ENCODE measurements around the gene ZBTB39.
"Not testable (repeated sequence)": the region's sequence is repeated elsewhere in the genome, so short reads cannot be mapped to it uniquely, and the experiment has no call there.

Gene ZBTB39

GRCh38 chr12:56978397-56979138 lies 27.8 kb downstream of the ZBTB39 start:
- Histone ChIP-seq H3K9me3 (ENCODE audit: low read length) (no peaks in the 10 kb centered on the region), H3K4me1 (ENCODE audit: insufficient read depth, low read length) (no peaks in the 10 kb centered on the region), H3K36me3 (ENCODE audit: insufficient read depth, low read length) (no peaks in the 10 kb centered on the region), H2AFZ (ENCODE audit: low read depth, low read length) (no peak overlapping the region), H3K27me3 (ENCODE audit: insufficient read depth, low read length) (no peaks in the 10 kb centered on the region), H3K4me3 (ENCODE audit: low read length) (no peak overlapping the region)

DNA sequence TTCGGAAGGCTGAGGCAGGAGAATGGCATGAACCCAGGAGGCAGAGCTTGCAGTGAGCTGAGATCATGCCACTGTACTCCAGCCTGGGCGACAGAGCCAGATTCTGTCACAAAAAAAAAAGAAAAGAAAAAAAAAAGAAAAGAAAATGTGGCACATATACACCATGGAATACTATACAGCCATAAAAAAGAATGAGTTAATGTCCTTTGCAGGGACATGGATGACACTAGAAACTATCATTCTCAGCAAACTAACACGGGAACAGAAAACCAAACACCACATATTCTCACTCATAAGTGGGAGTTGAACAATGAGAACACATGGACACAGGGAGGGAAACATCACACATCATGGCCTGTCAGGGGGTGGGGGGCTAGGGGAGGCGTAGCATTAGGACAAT lies 29.0 kb downstream of the ZBTB39 start:
- not testable (repeated sequence) for H3K4me1 ChIP-seq (ENCODE audit: insufficient read depth, low read length); H3K36me3 ChIP-seq (ENCODE audit: insufficient read depth, low read length); H3K27me3 ChIP-seq (ENCODE audit: insufficient read depth, low read length); H3K4me3 ChIP-seq (ENCODE audit: low read length); H2AFZ ChIP-seq (ENCODE audit: low read depth, low read length); H3K9me3 ChIP-seq (ENCODE audit: low read length)

GRCh38 chr12:56974224-56974623 lies 32.1 kb downstream of the ZBTB39 start:
- not testable (repeated sequence) for H3K9me3 ChIP-seq (ENCODE audit: low read length); H3K4me1 ChIP-seq (ENCODE audit: insufficient read depth, low read length); H3K27me3 ChIP-seq (ENCODE audit: insufficient read depth, low read length); H2AFZ ChIP-seq (ENCODE audit: low read depth, low read length); H3K36me3 ChIP-seq (ENCODE audit: insufficient read depth, low read length); H3K4me3 ChIP-seq (ENCODE audit: low read length)

DNA sequence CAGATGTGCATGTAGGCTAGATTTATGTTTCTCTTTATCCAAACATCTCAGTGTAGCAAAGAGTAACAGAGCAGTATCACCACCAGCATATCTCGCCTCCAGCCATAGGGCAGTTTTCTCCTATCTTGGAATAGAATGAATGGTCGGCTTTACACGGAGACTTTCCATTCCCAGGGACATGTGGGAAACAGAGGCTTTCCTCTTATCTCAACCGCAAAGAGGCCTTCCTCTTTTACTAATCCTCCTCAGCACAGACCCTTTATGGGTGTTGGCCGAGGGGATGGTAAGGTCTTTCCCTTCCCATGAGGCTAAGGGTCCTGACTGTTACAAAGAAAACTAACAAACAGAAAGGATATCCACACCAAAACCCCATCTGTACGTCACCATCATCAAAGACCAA lies 37.4 kb downstream of the ZBTB39 start:
- H3K9me3 ChIP-seq (ENCODE audit: low read length): not testable (repeated sequence)

GRCh38 chr12:56965997-56966642 lies 40.2 kb downstream of the ZBTB39 start:
- H3K27me3 ChIP-seq (ENCODE audit: insufficient read depth, low read length); H3K4me3 ChIP-seq (ENCODE audit: low read length); H2AFZ ChIP-seq (ENCODE audit: low read depth, low read length); H3K9me3 ChIP-seq (ENCODE audit: low read length); H3K4me1 ChIP-seq (ENCODE audit: insufficient read depth, low read length); H3K36me3 ChIP-seq (ENCODE audit: insufficient read depth, low read length): not testable (repeated sequence)

More for the DNA sequence above, 37.4 kb downstream of the ZBTB39 start:
- not testable (repeated sequence) for H3K27me3 ChIP-seq (ENCODE audit: insufficient read depth, low read length); H3K36me3 ChIP-seq (ENCODE audit: insufficient read depth, low read length); H2AFZ ChIP-seq (ENCODE audit: low read depth, low read length); H3K4me1 ChIP-seq (ENCODE audit: insufficient read depth, low read length); H3K4me3 ChIP-seq (ENCODE audit: low read length)

GRCh38 chr12:56965124-56965523 lies 41.2 kb downstream of the ZBTB39 start:
- H3K27me3 ChIP-seq (ENCODE audit: insufficient read depth, low read length); H3K9me3 ChIP-seq (ENCODE audit: low read length); H2AFZ ChIP-seq (ENCODE audit: low read depth, low read length); H3K36me3 ChIP-seq (ENCODE audit: insufficient read depth, low read length); H3K4me1 ChIP-seq (ENCODE audit: insufficient read depth, low read length); H3K4me3 ChIP-seq (ENCODE audit: low read length): not testable (repeated sequence)

- H3K9me3 ChIP-seq (ENCODE audit: low read length); H3K4me3 ChIP-seq (ENCODE audit: low read length); H3K4me1 ChIP-seq (ENCODE audit: insufficient read depth, low read length); H2AFZ ChIP-seq (ENCODE audit: low read depth, low read length); H3K36me3 ChIP-seq (ENCODE audit: insufficient read depth, low read length); H3K27me3 ChIP-seq (ENCODE audit: insufficient read depth, low read length): not testable (repeated sequence)
These were observed 42.8 kb downstream of the ZBTB39 start for GRCh38 chr12:56963557-56963956.

- not testable (repeated sequence) for H3K9me3 ChIP-seq (ENCODE audit: low read length); H3K27me3 ChIP-seq (ENCODE audit: insufficient read depth, low read length); H2AFZ ChIP-seq (ENCODE audit: low read depth, low read length); H3K4me3 ChIP-seq (ENCODE audit: low read length); H3K4me1 ChIP-seq (ENCODE audit: insufficient read depth, low read length); H3K36me3 ChIP-seq (ENCODE audit: insufficient read depth, low read length)
These were observed 44.1 kb downstream of the ZBTB39 start for GRCh38 chr12:56962247-56962646.

- no peaks in the 10 kb centered on the region for H3K4me1 ChIP-seq (ENCODE audit: insufficient read depth, low read length)
These were observed 47.9 kb downstream of the ZBTB39 start for GRCh38 chr12:56958422-56958821.

DNA sequence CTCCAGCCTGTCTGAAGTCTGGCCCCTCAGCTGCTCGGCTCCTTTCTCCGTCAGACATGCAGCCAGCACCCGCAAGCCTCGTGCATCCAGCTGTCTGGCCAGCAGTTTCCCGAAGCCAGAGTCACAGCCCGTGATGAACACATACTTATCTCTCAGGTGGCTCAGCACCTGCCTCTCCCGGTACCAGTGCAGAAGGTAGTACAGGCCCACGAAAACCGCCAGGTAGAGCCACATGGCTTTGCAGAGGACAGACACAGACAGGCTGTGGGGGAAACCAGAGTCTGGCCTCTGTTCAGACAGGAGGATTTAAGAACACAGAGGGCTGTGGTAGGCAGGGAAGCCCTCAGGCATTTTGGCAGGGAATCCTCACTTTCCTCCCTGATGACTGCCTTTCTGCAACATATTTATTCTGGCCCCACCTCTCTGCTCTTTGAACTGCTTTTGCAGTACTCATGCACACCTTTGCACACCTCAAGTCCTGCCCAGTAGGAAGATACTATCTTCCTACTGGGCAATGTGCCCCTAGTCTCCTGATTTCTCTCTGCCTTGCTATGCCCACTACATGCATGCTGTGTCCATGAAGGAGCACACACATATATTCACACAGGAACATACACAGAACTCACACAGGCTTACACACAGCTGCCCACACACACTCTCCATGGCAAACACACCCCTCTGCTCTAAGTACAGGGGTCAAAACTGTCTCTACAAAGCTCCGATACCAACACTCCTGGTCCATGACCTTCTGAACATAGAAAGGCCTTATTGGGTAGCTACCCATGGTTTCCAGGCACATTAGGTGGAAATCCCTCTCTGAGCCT lies 48.9 kb downstream of the ZBTB39 start, which contains the start of gene RDH16:
RDH16 (minus strand) TSS at position 380 of the 824 bp plus-strand sequence; CDS start at position 234, 146 bp downstream.
- peaks cover 6% of the 10 kb centered on the region for H3K9me3 ChIP-seq (ENCODE audit: low read length)
- no peaks in the 10 kb centered on the region for H3K36me3 ChIP-seq (ENCODE audit: insufficient read depth, low read length)
- H3K4me3 ChIP-seq (ENCODE audit: low read length): no peak within 1 kb of the TSS
- no peaks in the 10 kb centered on the region for H3K4me1 ChIP-seq (ENCODE audit: insufficient read depth, low read length)
- H3K27me3 ChIP-seq (ENCODE audit: insufficient read depth, low read length): no peaks in the 10 kb centered on the region
- H2AFZ ChIP-seq (ENCODE audit: low read depth, low read length): no peak within 1 kb of the TSS

More at GRCh38 chr12:56958422-56958821, 47.9 kb downstream of the ZBTB39 start:
- Histone ChIP-seq H3K27me3 (ENCODE audit: insufficient read depth, low read length) (no peaks in the 10 kb centered on the region), H3K4me3 (ENCODE audit: low read length) (no peak overlapping the region), H2AFZ (ENCODE audit: low read depth, low read length) (no peak overlapping the region), H3K9me3 (ENCODE audit: low read length) (peaks cover 6% of the 10 kb centered on the region), H3K36me3 (ENCODE audit: insufficient read depth, low read length) (no peaks in the 10 kb centered on the region)

DNA sequence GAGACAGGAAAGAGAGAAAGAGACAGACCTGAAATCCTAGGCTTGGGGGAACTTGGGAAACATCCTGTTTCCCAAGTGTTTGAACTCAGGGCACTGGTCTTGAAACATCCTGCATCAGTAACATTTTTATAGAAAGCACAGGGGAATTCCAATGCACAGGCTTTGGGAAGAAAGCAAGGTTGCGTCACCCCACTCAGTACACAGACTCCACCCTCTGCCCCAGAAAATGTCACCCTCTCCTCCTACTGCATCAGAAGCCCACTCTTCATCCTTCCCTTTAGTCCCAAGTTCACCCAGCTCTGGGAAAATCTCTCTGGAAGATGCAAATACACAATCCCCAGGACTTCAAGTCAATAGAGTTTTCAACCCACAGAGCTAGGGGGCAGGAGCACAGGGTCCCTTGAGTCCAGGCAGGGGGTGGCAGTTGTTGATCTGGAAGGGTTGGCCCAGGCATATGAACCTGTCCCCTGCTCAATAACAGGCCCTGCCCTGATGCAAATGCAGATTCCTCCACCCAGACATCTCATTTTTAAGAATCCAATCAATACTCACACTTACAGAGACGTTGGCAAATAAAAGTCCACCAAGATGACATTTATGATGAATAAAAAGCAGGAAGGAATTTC lies 50.6 kb downstream of the ZBTB39 start:
- Histone ChIP-seq H3K9me3 (ENCODE audit: low read length) (peaks cover 6% of the 10 kb centered on the region), H2AFZ (ENCODE audit: low read depth, low read length) (no peak overlapping the region), H3K36me3 (ENCODE audit: insufficient read depth, low read length) (no peaks in the 10 kb centered on the region), H3K4me3 (ENCODE audit: low read length) (no peak overlapping the region), H3K4me1 (ENCODE audit: insufficient read depth, low read length) (no peaks in the 10 kb centered on the region), H3K27me3 (ENCODE audit: insufficient read depth, low read length) (no peaks in the 10 kb centered on the region)

- H3K36me3 ChIP-seq (ENCODE audit: insufficient read depth, low read length): no peaks in the 10 kb centered on the region
- no peaks in the 10 kb centered on the region for H3K27me3 ChIP-seq (ENCODE audit: insufficient read depth, low read length)
- H3K9me3 ChIP-seq (ENCODE audit: low read length): peaks cover 6% of the 10 kb centered on the region
- H2AFZ ChIP-seq (ENCODE audit: low read depth, low read length): no peak overlapping the region
- H3K4me3 ChIP-seq (ENCODE audit: low read length): no peak overlapping the region
- H3K4me1 ChIP-seq (ENCODE audit: insufficient read depth, low read length): no peaks in the 10 kb centered on the region
These were observed 51.4 kb downstream of the ZBTB39 start for GRCh38 chr12:56954958-56955355.
